HepG2 (cell line): Measurements from ENCODE around the gene KANK3. TPM values are rescaled to one million over a fixed set of nuclear protein-coding genes. Genes with fewer than 3 reads are reported as not detected.
A peak's percentile ranks its signal among the peaks of the same experiment; 100 is the strongest.

Source experiments
- E2F2 ChIP-seq: sonication (generic); formaldehyde crosslinking; IDR thresholded peaks from 2 replicates; pipeline ENCODE4 v1.4.0; 2020; ENCODE audit warnings: missing genetic modification reagents, borderline replicate concordance
- HOXD1 ChIP-seq: sonication (generic); formaldehyde crosslinking; IDR thresholded peaks from 2 replicates; pipeline ENCODE4 v1.5.0; 2020; ENCODE audit warnings: missing genetic modification reagents
- KDM2A ChIP-seq: sonication (generic); formaldehyde crosslinking; IDR thresholded peaks from 2 replicates; pipeline ENCODE4 v1.4.0; 2020; ENCODE audit warnings: low read depth, missing genetic modification reagents, borderline replicate concordance
- KLF16 ChIP-seq, 2 experiments: sonication (generic) in 1 of 2; formaldehyde crosslinking in 1 of 2; IDR thresholded peaks; 2 replicates each; pipeline versions ENCODE4 v1.6.1 to v1.8.0; 2016 to 2023; ENCODE audit warnings: missing genetic modification reagents in 2 of 2, missing compliant biosample characterization in 1 of 2
- MLLT10 ChIP-seq: sonication (generic); formaldehyde crosslinking; IDR thresholded peaks from 2 replicates; pipeline ENCODE4 v1.4.0; 2020; ENCODE audit warnings: missing genetic modification reagents
- MYNN ChIP-seq: sonication (generic); formaldehyde crosslinking; IDR thresholded peaks from 2 replicates; pipeline ENCODE4 v1.4.0; 2020; ENCODE audit warnings: mild to moderate bottlenecking, low read depth, missing genetic modification reagents
- SKI ChIP-seq: fragments of 450-650 bp; IDR thresholded peaks from one replicate; pipeline ENCODE4 v1.6.1; 2018; ENCODE audit warnings: mild to moderate bottlenecking; ENCODE audit not compliant: partially characterized antibody
- TRAFD1 ChIP-seq: sonication (generic); formaldehyde crosslinking; IDR thresholded peaks from 2 replicates; pipeline ENCODE4 v1.5.1; 2020; ENCODE audit warnings: missing genetic modification reagents, mild to moderate bottlenecking, borderline replicate concordance
- ZBTB34 ChIP-seq: sonication (generic); formaldehyde crosslinking; IDR thresholded peaks from 2 replicates; pipeline ENCODE4 v1.8.0; 2022; ENCODE audit warnings: mild to moderate bottlenecking, missing genetic modification reagents
- ZFAT ChIP-seq: sonication (generic); formaldehyde crosslinking; conservative IDR thresholded peaks from 2 replicates; pipeline ENCODE4 v1.8.1; 2023; ENCODE audit warnings: missing genetic modification reagents, inconsistent platforms
- ZFP36 ChIP-seq: fragments of 150-350 bp; IDR thresholded peaks from 2 replicates; pipeline ENCODE4 v1.6.1; 2018; ENCODE audit warnings: borderline replicate concordance, low read length, low read depth; ENCODE audit not compliant: partially characterized antibody
- ZGPAT ChIP-seq: IDR thresholded peaks from 2 replicates; pipeline ENCODE4 v1.6.1; 2016; ENCODE audit warnings: mild to moderate bottlenecking
- ZNF17 ChIP-seq: sonication (generic); formaldehyde crosslinking; IDR thresholded peaks from 2 replicates; pipeline ENCODE4 v1.5.0; 2020; ENCODE audit warnings: mild to moderate bottlenecking, missing genetic modification reagents
- ZNF572 ChIP-seq: sonication (generic); formaldehyde crosslinking; IDR thresholded peaks from 2 replicates; pipeline ENCODE4 v1.5.1; 2020; ENCODE audit warnings: mild to moderate bottlenecking, missing genetic modification reagents
- ZNF710 ChIP-seq: sonication (generic); formaldehyde crosslinking; IDR thresholded peaks from 2 replicates; pipeline ENCODE4 v1.5.0; 2020; ENCODE audit warnings: mild to moderate bottlenecking, missing genetic modification reagents, borderline replicate concordance
- ZNF776 ChIP-seq: sonication (generic); formaldehyde crosslinking; IDR thresholded peaks from 2 replicates; pipeline ENCODE4 v1.4.0; 2020; ENCODE audit warnings: mild to moderate bottlenecking, missing genetic modification reagents
- polyA plus RNA-seq, 8 experiments: library from polyadenylated mRNA; depleted of rRNA in 3 of 8; stranded (reverse) in 7 of 8; unstranded in 1 of 8; fragments of >200 nt; fragmentation: Illumina TruSeq in 4 of 8; extraction: Trizol in 4 of 8; gene quantifications; 2 replicates each; pipeline versions ENCODE4 v1.2.1 to v1.2.3, GENCODE V29; 2011 to 2016; ENCODE audit warnings: low read depth in 4 of 8, missing spikeins in 1 of 8, mixed read lengths in 1 of 8; ENCODE audit not compliant: insufficient read depth in 1 of 8
- total RNA-seq, 5 experiments: library from RNA; depleted of rRNA; stranded (reverse); fragments of >200 nt; fragmentation: Illumina TruSeq; extraction: Trizol; gene quantifications; 2 replicates each; pipeline ENCODE4 v1.2.3, GENCODE V29; 2016; ENCODE audit warnings: low read depth in 1 of 5

Gene KANK3
- total and polyA plus RNA-seq, 2 of the 13 experiments (the other 11 are each of a cell fraction or from before 2014, with no cell fraction given): 0.15 to 0.20 TPM

GRCh38 chr19:8307965-8308866 lies 34.8 kb downstream of the KANK3 start, which contains the start of gene CD320 (continued):
- TF ChIP-seq TRAFD1 (CRISPR knock-in tag): no peak
- TF ChIP-seq KLF16 (CRISPR knock-in tag; IDR thresholded peaks at IDR 0.05): peak in 1 of 2 experiments; percentile 78; a peak in 2 of 4 replicates
- TF ChIP-seq ZNF572 (CRISPR knock-in tag): no peak
- TF ChIP-seq MYNN: peak; percentile 51; the same call in 1 of the 2 replicates
- no peak for TF ChIP-seq SKI
- TF ChIP-seq ZFP36: no peak
- peak; percentile 95 for TF ChIP-seq HOXD1
- TF ChIP-seq MLLT10 (CRISPR knock-in tag): no peak
- 0 out of 2 replicates have a peak, but pooled peaks have one; percentile 31 for TF ChIP-seq ZBTB34 (CRISPR knock-in tag)
- no peak; the same call in 1 of the 2 replicates for TF ChIP-seq ZFAT (CRISPR knock-in tag)
- peak; percentile 96 for TF ChIP-seq ZNF776
- TF ChIP-seq ZNF17 (CRISPR knock-in tag): no peak
- peak; percentile 94 for TF ChIP-seq ZGPAT (CRISPR knock-in tag)
- TF ChIP-seq KDM2A (CRISPR knock-in tag): peak; percentile 99
- 0 out of 2 replicates have a peak, but pooled peaks have one; percentile 19 for TF ChIP-seq ZNF710 (CRISPR knock-in tag)
- TF ChIP-seq E2F2 (CRISPR knock-in tag): peak; percentile 95
